Naive B cell (primary cell): ENCODE measurements around the gene PLN. TPM values are rescaled to one million over a fixed set of nuclear protein-coding genes. Genes with fewer than 3 reads are reported as not detected.
A peak's percentile ranks its signal among the peaks of the same experiment; 100 is the strongest.

Source experiments
- ATAC-seq, 2 donors: fragments of 150-1000 bp; cut with Tn5 transposase; 2 replicates each; pipeline ENCODE4 v1.10.0; 2021; ENCODE audit warnings: low read depth in 2 of 2, mild to moderate bottlenecking in 2 of 2, moderate library complexity in 2 of 2
- DNase-seq: peaks from one replicate; pipeline ENCODE4 v3.0.0; 2022
- H3K27ac Mint-ChIP-seq, 6 donors: one replicate each; pipeline ENCODE4 v1.8.0; 2020 to 2022; ENCODE audit warnings: mild to moderate bottlenecking in 6 of 6, mixed read lengths in 6 of 6, moderate library complexity in 5 of 6, inconsistent platforms in 2 of 6
- H3K27me3 Mint-ChIP-seq, 3 donors: one replicate each; pipeline ENCODE4 v1.8.0; 2021 to 2022; ENCODE audit warnings: mixed read lengths in 3 of 3, mild to moderate bottlenecking in 1 of 3
- H3K36me3 Mint-ChIP-seq, 2 donors: one replicate each; pipeline ENCODE4 v1.8.0; 2020 to 2022; ENCODE audit warnings: mixed read lengths in 2 of 2, inconsistent platforms in 1 of 2, mild to moderate bottlenecking in 1 of 2
- H3K4me1 Mint-ChIP-seq, 3 donors: one replicate each; pipeline ENCODE4 v1.8.0; 2020 to 2022; ENCODE audit warnings: mixed read lengths in 3 of 3, inconsistent platforms in 1 of 3, mild to moderate bottlenecking in 1 of 3, moderate library complexity in 1 of 3
- H3K4me3 Mint-ChIP-seq, 8 donors: one replicate each; pipeline ENCODE4 v1.8.0; 2020 to 2022; ENCODE audit warnings: mild to moderate bottlenecking in 8 of 8, mixed read lengths in 8 of 8, moderate library complexity in 8 of 8, inconsistent platforms in 2 of 8
- H3K9me3 Mint-ChIP-seq, 7 donors: one replicate each; pipeline ENCODE4 v1.8.0; 2020 to 2022; ENCODE audit warnings: mixed read lengths in 7 of 7, mild to moderate bottlenecking in 5 of 7, inconsistent platforms in 2 of 7, moderate library complexity in 1 of 7
- polyA plus RNA-seq, 6 donors: library from polyadenylated mRNA; unstranded; fragments of 300-500 nt; fragmentation: Illumina TruSeq; gene quantifications; one replicate each; pipeline ENCODE4 v1.2.3, GENCODE V29; 2021; ENCODE audit warnings: low read depth in 6 of 6

PLN gene
- polyA plus RNA-seq, 6 donors from 2014 or later = 0.13 to 0.29 (median 0.23) TPM; not detected in 3

DNA sequence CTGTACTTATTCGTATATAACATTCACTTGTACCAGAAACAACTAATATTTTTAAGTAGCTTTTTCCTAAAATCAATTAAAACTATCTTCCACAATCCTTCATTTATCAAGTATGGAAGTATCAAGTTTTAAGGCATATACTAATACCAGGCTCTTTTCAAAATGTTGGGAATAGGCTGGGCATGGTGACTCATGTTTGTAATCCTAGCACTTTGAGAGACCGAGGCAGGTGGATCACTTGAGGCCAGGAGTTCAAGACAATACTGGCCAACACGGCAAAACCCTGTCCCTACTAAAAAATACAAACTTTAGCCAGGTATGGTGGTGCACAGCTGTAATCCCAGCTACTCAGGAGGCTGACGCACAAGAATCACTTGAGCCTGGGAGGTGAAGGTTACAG lies 25.7 kb upstream of the PLN start:
- H3K27ac Mint-ChIP-seq = no peak overlapping the region
- no peaks in the 10 kb centered on the region for H3K27me3 Mint-ChIP-seq
- peaks cover 12 to 23% (median 17%) of the 10 kb centered on the region in 3 donors for H3K4me1 Mint-ChIP-seq
- H3K9me3 Mint-ChIP-seq = peaks cover 0 to 4% (median 0%) of the 10 kb centered on the region in 7 donors
- no peak overlapping the region for H3K4me3 Mint-ChIP-seq
- ATAC-seq = no peak
- H3K36me3 Mint-ChIP-seq = peaks cover 17 to 33% of the 10 kb centered on the region in 2 donors
- DNase-seq = no peak

DNA sequence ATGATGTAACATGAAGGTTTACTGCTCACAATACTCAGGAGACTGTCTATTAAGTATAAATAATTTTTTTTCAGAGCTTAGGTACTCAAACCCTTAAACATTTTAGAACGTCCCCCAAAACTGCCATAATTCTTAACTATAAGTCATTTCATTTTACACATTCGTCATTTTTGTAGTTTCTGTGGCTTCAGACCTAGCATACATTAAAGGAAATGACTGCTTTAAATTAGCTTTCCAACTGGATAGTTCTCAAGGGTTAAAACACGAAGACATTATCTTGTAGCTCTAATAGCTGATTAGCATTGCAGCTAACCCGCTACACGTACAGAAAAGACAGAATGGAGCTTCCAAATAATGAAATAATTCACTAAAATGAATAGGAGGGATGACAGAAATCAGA lies 24.9 kb upstream of the PLN start:
- ATAC-seq (no peak), DNase-seq (no peak)
- H3K9me3 Mint-ChIP-seq = no peaks in the 10 kb centered on the region
- H3K27ac Mint-ChIP-seq = peak overlapping the region in 2 of 6 donors; percentile 3 to 76
- H3K4me3 Mint-ChIP-seq = no peak overlapping the region
- no peaks in the 10 kb centered on the region for H3K27me3 Mint-ChIP-seq
- peaks cover 12 to 19% (median 14%) of the 10 kb centered on the region in 3 donors for H3K4me1 Mint-ChIP-seq
- peaks cover 10 to 32% of the 10 kb centered on the region in 2 donors for H3K36me3 Mint-ChIP-seq

DNA sequence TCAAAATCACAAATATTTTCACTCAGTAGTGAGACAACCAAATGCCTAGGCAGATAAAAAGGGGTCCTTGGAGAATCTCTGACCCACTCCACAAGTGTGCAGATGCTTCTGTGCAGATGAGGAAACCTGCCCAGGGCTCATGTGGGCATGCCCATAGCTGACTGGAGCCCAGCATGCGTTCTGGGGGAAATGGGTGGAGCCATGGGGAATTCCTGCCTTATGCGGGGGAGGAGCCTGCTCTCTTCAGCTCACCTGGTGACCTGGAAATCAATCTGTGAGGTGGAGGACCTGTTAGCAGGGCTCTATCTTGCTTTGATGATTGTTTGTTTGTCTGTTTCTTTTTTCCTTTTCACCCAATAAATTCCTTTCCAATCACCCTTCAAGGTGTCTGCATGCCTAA lies 23.4 kb upstream of the PLN start:
- peaks cover 10 to 19% (median 16%) of the 10 kb centered on the region in 3 donors for H3K4me1 Mint-ChIP-seq
- H3K36me3 Mint-ChIP-seq = peaks cover 0 to 23% of the 10 kb centered on the region in 2 donors
- no peak overlapping the region for H3K4me3 Mint-ChIP-seq
- H3K9me3 Mint-ChIP-seq = no peaks in the 10 kb centered on the region
- no peak for DNase-seq
- no peak overlapping the region for H3K27ac Mint-ChIP-seq
- no peak for ATAC-seq
- no peaks in the 10 kb centered on the region for H3K27me3 Mint-ChIP-seq

DNA sequence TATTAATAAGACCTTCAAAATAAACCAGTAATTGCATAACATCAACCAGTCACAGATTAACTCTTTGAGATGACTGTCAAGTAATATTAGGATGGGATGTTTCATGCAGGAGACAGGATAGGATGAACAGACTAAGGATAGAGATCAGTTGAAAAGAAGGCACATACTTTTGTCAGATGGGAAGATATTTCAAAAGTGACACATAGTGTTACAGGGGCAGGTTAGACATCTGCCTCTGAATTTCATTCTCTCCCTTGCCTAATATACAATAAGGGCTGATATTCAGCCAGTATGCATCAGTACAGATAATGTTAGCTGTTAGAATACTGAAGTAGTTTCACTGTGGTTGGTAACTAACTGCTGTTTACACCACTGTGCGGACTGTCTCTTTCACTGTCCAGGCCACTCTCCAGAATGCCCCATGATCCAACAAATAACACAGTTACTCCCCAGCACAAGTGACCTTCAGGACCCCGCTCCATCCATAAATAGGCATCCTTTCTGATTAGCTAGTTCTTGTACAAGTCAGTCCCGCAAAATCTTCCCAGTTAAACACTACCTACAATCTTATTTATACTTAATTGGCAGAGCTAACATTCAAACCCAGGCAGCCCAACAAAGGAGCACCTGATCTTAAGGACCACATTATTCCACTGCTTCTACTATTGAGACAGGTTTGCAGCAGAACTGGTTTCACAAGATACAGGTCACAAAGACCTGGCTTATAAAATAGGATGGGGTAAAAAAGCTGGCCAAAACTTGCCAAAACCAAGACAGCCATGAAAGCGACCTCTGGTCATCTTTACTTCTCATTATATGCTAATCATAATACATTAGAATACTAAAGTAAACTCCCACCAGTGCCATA lies 21.9 kb upstream of the PLN start:
- Mint-ChIP-seq H3K27me3 (no peaks in the 10 kb centered on the region), H3K4me1 (peaks cover 10 to 27% (median 21%) of the 10 kb centered on the region in 3 donors), H3K36me3 (peaks cover 5 to 15% of the 10 kb centered on the region in 2 donors), H3K4me3 (no peak overlapping the region), H3K9me3 (peaks cover 0 to 9% (median 2%) of the 10 kb centered on the region in 7 donors), H3K27ac (peak overlapping the region in 2 of 6 donors; percentile 18 to 30)
- ATAC-seq (no peak), DNase-seq (no peak)

DNA sequence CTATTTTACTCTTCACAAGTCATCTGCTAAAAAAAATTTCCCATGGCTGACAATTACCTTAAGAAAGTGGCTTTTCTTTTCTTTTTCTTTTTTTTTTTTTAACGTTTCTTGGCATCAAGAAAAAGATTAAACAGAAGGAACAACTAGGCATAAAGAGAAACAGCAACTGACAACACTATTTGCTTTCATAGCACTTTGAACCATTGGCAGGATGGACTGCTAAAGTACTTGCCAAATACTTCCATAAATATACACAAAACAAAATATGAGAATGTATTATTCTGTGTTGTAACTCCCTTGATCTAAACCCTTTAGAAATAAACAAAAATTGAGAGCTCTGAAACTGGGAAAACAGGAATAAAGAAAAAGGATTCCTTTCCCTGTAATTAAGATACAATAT lies 20.0 kb upstream of the PLN start:
- H3K4me1 Mint-ChIP-seq = peaks cover 14 to 43% (median 21%) of the 10 kb centered on the region in 3 donors
- peaks cover 0 to 9% (median 2%) of the 10 kb centered on the region in 7 donors for H3K9me3 Mint-ChIP-seq
- no peaks in the 10 kb centered on the region for H3K27me3 Mint-ChIP-seq
- H3K27ac Mint-ChIP-seq = peak overlapping the region in 1 of 6 donors; percentile 13
- DNase-seq (no peak), ATAC-seq (no peak)
- peaks cover 18 to 19% of the 10 kb centered on the region in 2 donors for H3K36me3 Mint-ChIP-seq
- no peak overlapping the region for H3K4me3 Mint-ChIP-seq

DNA sequence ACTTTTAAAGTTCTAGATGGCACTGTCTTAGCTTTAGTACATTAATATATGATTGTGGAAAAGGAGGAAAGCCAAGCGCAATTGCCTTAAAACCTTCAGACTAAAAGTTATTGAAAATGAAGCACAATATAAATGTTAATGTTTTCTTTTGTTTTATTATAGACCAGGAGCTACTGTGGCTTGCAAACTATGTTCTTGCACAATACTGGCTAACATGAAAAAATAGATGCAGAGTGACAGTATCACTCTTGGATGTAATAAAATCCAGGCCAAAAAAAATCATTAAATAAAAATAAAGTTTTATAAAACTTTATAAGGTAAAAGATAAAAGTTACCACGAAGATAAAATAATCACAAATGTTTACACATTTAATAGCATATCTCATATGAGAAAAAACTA lies 18.3 kb upstream of the PLN start:
- Mint-ChIP-seq H3K27ac (no peak overlapping the region), H3K4me1 (peaks cover 13 to 47% (median 15%) of the 10 kb centered on the region in 3 donors), H3K36me3 (peaks cover 13 to 19% of the 10 kb centered on the region in 2 donors), H3K27me3 (no peaks in the 10 kb centered on the region), H3K9me3 (peaks cover 0 to 9% (median 2%) of the 10 kb centered on the region in 7 donors), H3K4me3 (no peak overlapping the region)
- ATAC-seq (no peak), DNase-seq (no peak)

DNA sequence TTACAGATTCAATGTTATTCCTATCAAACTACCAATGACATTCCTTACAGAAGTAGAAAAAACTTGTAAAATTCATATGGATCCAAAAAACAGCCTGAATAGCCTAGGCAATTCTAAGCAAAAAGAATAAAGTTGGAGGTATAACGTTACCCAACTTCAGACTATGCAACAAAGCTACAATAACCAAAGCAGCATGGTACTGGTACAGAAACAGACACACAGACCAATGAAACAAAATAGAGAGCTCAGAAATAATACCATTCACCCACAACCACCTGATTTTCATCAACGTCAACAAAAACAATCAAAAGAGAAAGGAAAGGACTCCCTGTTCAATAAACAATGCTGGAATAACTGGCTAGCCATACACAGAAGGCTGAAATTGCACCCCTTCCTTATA lies 17.2 kb upstream of the PLN start:
- no peak for ATAC-seq
- Mint-ChIP-seq H3K36me3 (peaks cover 13 to 19% of the 10 kb centered on the region in 2 donors), H3K27ac (no peak overlapping the region), H3K9me3 (peaks cover 0 to 9% (median 2%) of the 10 kb centered on the region in 7 donors), H3K4me1 (peaks cover 9 to 35% (median 16%) of the 10 kb centered on the region in 3 donors), H3K27me3 (no peaks in the 10 kb centered on the region), H3K4me3 (no peak overlapping the region)
- no peak for DNase-seq

DNA sequence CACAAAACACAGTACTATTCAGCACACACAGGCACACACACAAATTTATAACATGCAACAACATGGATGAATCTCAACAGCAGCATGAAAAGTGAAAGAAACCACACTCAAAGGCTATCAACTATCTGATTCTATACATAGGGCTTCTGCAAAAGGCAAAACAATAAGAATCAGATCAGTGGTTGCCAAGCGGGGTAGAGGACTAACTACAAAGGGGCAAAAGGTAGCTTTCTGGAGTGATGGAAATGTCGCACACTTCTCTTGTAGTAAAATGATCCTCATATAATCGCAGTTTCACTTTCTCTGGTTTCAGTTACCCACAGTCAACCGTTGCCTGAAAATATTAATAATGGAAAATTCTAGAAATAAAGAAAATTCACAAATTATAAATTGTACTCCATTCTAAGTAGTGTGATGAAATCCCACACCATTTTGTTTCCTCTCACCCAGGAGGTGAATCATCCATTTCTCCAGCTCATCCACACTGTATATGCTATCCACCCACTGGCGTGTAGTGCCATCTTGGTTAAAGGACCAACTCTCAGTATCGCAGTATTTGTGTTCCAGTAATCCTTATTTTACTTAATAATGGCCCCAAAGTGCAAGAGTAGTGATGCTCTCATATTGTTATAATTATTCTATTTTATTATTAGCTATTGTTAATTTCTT lies 12.8 kb upstream of the PLN start:
- H3K36me3 Mint-ChIP-seq = peaks cover 15 to 19% of the 10 kb centered on the region in 2 donors
- no peaks in the 10 kb centered on the region for H3K27me3 Mint-ChIP-seq
- H3K4me3 Mint-ChIP-seq = no peak overlapping the region
- H3K27ac Mint-ChIP-seq = no peak overlapping the region
- DNase-seq (no peak), ATAC-seq (no peak)
- peaks cover 0 to 8% (median 2%) of the 10 kb centered on the region in 7 donors for H3K9me3 Mint-ChIP-seq
- H3K4me1 Mint-ChIP-seq = peaks cover 5 to 28% (median 10%) of the 10 kb centered on the region in 3 donors

DNA sequence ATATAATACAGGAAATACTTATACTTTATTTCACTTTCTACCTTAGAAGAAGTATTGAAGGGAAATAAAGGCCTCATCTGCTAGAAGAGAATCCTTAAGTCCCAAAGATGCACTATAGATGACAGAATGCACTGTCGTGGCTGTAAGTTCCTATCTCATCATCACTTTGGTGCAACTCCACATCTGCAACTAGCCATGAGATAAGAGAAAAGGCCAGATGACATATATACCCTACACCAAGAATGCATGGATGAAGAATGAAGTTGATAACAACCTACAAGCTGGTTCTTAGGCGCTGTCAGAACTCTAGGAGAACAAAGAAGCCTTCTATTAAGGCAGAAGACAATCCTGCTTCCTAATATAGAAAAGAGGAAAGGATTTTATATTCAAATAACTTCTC lies 11.6 kb upstream of the PLN start:
- no peak overlapping the region for H3K27ac Mint-ChIP-seq
- no peak for DNase-seq
- peaks cover 0 to under 1% (median 0%) of the 10 kb centered on the region in 7 donors for H3K9me3 Mint-ChIP-seq
- no peak for ATAC-seq
- H3K27me3 Mint-ChIP-seq = no peaks in the 10 kb centered on the region
- H3K4me1 Mint-ChIP-seq = peaks cover 2 to 21% (median 10%) of the 10 kb centered on the region in 3 donors
- H3K4me3 Mint-ChIP-seq = no peak overlapping the region
- peaks cover 11 to 15% of the 10 kb centered on the region in 2 donors for H3K36me3 Mint-ChIP-seq

DNA sequence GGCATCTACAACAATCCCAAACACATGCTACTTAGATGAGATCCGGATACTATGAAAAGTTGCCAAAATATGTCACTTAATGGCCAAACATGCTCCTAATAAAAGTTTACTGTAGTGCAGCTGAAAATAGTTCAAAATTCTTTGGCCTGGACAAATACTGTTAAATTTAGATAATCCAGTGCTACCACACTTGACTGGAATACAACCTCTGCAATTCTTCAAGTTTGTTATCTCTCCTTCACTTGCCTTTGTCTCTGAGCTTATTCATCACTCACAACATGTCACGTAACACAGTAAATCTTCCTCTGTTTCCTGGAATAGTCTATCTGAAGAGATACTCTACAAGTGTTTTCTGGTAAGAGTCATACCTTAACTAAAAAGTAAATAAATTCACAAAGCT lies 10.5 kb upstream of the PLN start:
- no peak for ATAC-seq
- DNase-seq = no peak
- H3K36me3 Mint-ChIP-seq = peaks cover 0 to 15% of the 10 kb centered on the region in 2 donors
- peak overlapping the region in 1 of 6 donors; percentile 20 for H3K27ac Mint-ChIP-seq
- H3K27me3 Mint-ChIP-seq = no peaks in the 10 kb centered on the region
- no peaks in the 10 kb centered on the region for H3K9me3 Mint-ChIP-seq
- H3K4me3 Mint-ChIP-seq = no peak overlapping the region
- H3K4me1 Mint-ChIP-seq = peaks cover 2 to 11% (median 6%) of the 10 kb centered on the region in 3 donors

DNA sequence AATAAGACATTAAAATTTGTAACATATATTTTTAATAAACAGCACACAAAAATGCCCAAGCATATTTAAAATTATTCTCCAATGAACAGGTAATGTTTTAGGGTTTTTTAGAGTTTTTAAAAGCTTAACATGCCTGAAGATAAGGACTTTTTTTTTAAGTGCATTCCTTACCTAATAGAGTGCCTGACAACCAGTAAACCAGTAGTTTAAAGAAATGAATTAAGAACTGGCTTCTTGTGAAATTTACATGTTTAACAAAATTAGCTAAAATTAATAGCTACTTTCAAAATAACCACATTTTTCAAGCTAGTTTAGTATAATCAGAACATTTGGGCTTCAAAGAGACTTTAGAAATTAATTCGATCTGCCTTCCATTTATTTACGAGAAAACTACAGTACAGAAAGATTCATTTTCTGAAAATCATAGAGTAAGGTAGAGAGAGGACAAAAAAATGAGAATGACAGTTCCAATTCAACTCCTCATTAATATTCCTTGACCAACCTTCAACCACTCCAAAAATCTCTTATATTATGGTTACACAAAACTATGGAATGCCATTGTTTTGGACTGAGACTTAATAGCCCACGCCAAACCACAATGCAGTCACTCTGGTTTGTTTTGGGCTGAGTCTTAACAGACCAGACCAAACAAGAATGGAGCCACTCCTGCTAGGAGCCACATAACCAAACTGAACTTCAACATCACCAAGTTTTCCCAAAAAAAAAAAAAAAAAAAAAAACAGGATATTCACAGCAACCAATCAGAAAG lies 5.7 kb upstream of the PLN start:
- Mint-ChIP-seq H3K4me3 (no peak overlapping the region), H3K4me1 (peaks cover 2 to 11% (median 5%) of the 10 kb centered on the region in 3 donors), H3K9me3 (no peaks in the 10 kb centered on the region)

DNA sequence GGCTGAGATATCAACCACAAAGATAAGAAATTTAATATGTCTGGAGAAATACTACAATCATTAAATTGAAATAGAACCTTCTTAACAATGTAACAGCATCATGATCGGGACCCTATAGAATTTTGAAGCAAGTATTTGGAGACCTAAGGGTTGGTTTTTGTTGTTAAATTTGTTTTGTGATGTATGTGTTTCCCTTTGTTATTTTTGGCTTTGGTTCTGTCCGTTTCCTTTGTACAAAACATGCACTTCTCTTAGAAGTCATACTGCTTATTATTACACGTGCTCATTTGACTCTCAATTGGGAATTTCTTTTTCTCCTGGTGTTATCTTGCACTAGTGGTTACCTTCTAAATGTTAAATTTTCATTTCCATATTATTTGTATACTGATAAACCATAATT lies 4.0 kb upstream of the PLN start:
- Mint-ChIP-seq H3K4me3 (no peak overlapping the region), H3K27ac (no peak overlapping the region), H3K9me3 (no peaks in the 10 kb centered on the region), H3K27me3 (no peaks in the 10 kb centered on the region), H3K4me1 (peaks cover 2 to 11% (median 4%) of the 10 kb centered on the region in 3 donors), H3K36me3 (no peaks in the 10 kb centered on the region)
- ATAC-seq (no peak), DNase-seq (no peak)

More for the DNA sequence above, 5.7 kb upstream of the PLN start:
- Mint-ChIP-seq H3K27me3 (no peaks in the 10 kb centered on the region), H3K27ac (peak overlapping the region in 1 of 6 donors; percentile 47), H3K36me3 (peaks cover 0 to 5% of the 10 kb centered on the region in 2 donors)
- ATAC-seq = no peak
- no peak for DNase-seq
